Activated T-cell treated with anti-CD3 and anti-CD28 coated beads, Interleukin-2, amount 50 U/mL, for 1 hour (primary cell): ENCODE data around the gene SLC1A5.

Source experiments
- DNase-seq: peaks from one replicate; pipeline ENCODE4 v3.0.0-alpha.2; 2020

The SLC1A5 gene

DNA sequence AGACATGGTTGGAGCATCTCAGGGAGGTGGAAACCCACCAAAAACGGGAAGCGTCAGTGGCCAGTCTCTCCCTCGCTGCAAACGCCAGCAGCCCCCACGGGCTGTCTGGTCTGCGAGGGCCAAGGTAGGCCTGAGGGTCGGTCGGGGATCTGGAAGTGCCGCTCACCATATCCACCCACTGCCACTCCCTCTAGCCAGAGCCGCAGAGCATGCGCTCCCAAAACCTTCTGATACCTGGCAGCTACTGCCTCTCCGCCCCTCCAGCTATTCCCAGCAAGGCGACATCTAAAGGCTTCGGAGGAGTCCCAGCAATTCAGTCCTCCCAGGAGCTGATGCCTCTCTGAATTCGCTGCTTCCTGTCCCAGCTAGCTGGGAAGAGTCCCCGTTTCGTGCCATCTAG is 46.9 kb downstream of the SLC1A5 start:
- no peak for DNase-seq

DNA sequence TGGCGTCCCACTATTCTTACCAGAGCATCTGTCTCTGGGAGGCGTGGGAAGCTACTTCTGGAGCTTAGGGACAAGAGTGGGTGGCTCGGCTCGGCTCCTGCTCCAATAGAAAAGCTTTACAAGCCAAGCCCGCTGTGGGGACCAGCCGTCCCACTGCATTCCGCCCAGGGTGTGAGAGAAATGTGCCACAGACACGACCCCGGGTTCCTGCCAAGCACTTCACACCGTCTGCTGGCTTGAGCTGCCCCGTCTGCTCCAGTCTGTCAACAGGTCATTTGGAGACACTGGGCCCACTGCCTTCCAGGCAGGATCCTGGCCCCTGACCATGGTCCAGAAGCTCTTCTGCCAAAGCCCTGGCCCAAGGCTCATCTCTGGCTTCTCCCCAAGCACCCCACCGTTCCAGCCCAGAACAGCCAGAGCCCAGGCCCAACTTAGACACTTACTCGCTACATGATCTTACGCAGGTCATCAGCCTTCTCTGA is 49.1 kb downstream of the SLC1A5 start:
- no peak for DNase-seq

DNA sequence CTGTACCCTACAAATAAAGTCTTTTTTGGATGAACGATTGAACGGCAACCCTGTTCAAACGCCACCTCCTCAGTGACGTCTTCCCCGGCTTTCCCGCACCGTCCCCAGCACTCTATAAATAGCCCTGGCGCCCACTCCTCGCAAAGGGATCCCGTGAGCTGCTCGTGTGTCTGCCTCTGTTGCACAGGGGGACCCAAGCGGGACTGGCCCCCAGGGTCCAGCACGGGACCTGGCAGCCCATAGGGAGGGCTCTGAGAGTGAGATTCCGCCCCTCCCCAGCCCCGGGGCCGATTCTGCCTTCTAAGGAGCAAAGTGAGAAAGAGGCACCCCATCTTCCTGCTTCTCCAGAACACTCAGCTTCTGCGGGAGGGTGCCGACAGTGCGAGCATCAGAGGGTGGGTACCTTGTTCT is 50.6 kb downstream of the SLC1A5 start:
- DNase-seq = no peak

DNA sequence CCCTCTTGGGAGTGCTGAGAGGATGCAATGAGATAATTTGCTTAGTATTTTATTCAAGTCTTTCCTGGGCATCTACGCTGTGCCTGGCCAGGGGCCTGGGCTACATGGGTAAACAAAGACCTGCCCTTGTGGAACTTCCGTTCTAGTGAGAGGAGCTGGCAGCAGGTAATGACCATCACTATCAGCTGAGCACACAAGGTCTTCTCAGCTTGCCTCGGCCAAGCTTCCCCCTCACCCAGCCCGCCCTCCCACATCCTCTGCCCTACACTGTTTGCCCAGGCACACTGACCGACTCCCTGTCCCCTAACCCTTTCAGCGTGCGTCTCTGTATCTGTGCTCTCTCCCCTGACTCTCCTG is 51.1 kb downstream of the SLC1A5 start:
- no peak for DNase-seq

DNA sequence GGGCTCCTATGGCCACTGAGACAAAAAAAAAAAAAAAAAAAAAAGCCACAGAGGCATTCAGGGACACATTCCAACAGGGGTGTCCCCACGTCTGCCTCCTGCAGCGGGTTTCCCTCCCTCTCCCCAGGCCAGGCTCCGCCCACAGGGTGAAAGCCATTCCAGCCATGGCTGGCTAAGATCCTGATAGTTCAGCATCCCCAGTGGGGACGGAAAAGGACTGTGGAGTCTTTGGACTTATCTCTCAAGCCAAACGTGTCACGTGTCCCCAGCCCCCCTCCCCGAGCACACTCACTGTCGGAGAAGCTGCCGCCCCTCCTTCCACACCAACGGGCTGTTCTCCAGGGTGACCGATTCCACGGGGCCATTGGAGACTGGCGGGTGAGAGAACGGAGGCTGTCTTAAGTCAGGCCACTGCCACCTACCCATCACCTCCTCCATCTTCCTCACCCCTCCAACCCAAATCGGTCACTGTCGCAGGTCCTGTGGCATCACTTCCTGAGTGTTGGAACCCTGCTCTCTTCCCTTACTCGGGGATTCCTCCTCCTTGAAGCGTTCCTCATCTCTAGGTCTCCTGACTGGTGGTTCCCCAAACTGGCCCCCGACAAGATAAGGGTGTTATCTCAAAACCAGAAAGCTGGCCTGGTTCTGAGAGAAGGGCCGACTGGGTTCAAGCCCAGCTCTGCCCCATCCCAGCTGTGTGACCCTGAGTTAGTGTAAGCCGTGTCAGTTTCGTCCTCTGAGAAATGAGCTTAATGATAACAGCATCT is 51.7 kb downstream of the SLC1A5 start:
- DNase-seq = no peak

DNA sequence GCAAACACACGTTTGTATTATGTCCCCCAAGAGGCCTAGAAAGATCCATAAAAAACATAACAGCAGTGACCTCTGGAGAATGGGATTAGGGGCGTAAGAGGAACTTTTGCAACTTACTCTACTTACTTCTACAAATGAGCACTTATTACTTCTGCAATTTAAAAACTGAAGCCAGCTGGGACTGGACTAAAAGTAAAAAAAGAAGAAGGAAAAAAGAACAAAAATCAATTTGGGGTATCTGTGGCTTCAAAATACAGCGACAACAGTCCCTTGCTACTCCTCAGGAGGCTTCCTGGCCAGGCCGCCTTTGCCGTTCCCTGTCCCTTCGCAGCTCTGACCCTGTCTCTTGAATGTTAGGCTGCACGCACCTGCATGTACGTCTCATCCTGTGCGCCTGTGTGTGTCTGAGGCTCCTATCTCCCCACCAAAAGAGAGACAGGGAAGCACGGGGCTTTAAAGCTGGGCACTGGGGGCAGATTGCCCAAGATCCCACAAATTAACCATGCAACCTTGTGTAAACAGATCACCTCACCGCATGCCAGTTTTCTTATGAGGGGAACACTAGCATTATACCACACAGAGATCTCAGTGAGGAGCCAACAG is 54.6 kb downstream of the SLC1A5 start:
- no peak for DNase-seq

DNA sequence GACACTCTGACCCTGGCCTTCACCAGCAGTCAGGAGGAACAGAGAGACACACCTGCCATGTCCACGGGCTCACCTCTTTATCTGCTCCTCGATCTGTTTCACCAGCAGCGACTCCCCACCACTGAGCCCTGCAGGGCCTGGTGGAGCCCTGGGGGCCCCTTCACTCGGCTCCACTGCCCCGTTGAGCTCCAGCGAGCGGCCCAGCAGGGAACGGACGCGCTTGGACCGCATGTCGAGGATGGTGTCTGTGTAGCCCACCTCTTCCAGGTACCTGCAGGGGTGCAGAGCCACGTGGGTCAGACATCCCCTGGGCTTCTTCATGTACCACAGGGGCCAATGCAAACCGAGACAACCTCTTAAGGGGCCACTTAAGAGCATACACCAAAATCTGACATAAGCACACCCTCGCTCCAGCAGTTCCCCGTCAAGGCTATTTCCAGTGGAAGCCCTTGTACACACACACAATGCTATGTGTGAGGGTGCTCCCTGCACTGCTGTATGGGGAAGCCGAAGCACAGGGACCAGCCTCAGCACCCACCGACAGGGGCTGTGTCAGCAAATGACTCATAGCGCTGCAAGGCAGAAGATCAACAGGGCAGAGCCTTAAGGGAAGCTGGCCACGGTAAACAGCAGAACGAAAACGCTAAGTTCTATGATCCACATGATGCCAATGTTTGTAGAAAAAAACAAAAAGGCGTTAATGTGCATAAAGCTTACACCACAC is 55.3 kb downstream of the SLC1A5 start:
- no peak for DNase-seq

DNA sequence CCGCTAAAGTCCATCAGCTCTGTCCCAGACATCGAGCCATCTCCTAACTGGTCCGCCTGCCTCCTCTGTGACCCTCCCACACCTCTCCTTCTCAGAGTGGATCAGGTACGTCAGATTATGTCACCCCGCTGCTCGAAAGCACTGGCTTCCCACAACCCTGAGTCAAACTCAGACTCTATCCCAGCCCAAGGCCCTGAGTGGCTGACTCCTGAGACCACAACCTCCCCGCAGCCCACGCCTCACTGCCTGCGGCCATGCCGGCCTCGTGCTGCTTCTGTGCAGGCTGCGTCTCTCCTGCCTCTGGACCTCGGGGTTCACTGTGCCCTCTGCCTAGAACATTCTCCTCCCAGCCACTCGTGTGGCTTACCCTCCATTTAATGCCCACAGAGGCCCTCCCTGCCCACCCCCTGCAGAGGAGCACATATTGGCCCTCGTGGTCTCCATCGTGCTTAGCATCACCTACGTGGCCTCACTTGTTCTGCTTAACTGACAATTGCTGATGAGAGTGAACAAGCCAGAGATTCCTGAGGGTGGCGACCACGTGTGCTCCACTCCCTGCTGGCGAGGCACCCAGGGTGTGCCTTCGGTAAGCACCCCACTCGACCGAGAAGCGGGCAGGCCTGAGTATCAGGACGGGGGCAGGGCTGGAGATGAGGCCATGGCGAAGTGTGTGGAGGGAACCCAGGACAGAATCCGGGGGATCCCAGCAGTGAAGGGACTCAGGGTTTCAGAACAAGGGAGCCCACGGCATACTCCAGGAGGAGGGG is 56.0 kb downstream of the SLC1A5 start:
- no peak for DNase-seq

DNA sequence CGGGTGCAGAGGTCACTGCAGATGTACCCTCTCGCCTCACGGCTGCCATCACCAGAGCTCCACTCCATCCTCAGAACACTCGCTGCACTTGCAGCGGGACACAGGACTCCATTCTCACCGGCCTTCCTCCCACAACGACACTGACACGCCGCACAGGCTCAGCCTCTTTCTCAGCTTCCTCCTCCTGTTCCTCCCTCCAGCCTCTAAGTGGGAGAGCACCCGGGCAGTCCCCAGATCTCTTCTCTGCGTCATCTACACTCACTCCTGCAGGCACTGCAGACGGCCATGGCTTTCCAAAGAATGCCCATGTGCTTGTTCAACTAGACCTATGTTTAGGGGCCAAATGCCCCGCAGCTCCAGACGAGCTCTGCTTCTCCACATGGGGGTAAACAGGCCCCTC is 56.8 kb downstream of the SLC1A5 start:
- DNase-seq = no peak

DNA sequence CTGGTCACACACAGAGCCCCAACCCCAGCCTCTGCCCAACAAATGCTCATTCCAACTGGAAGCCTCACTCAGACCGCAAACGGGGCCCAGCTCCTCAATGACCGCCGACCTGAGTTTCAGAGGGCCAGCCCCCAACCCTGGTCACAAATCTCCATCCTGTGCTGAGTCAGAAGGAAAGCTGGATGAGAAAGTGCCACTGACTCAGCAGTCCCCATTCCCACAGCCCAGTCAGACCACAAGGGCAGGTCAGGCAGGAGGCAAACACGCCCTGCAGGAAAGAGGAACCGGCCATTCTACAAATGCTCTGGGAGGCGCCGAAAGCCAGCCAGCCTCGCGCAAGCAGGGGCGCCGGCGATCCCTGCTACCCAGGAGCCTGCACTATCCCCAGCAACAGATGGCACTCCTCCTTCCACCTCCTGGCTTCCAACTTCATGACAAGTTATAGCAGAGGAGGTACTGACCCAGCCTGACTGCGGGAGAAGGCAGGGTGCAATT is 57.3 kb downstream of the SLC1A5 start:
- no peak for DNase-seq

DNA sequence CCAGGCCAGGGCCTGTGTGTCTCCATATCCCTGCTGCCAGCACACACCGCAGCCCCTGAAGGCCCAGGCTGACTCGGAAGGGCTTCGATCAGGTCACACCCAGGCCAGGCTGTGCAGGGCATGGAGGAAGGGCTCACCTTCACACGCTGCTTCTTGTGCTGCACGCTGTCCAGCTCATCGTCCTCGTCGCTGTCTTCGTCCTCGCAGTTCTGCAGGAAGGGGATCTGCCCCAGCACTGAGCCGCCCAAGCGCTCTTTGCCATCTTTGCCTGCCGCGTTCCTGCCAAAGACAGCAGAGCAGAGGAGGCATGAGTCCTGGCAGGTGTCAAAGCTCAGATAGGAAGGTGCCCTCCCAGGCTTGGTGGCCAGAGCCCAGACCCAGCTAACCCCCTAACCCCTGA is 57.8 kb downstream of the SLC1A5 start:
- no peak for DNase-seq

DNA sequence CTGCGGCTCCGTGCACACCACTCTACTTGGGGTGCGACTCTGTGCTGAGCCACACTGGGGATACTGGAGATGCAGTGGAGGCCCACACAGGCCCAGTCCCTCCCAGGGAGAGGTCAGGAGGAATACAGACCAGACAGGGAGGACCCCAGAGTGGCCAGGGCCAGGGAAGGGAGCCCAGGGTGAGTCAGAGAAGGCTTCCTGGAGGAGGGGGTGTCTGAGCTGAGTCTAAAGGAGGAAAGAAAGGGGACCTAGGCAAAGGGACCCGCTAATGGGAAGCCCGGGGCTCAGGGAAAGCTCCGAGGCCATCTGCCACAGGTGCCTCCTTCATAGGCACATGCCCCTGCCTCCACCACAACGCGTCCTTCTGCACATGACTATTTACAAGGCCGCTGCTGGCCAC is 58.2 kb downstream of the SLC1A5 start:
- no peak for DNase-seq

DNA sequence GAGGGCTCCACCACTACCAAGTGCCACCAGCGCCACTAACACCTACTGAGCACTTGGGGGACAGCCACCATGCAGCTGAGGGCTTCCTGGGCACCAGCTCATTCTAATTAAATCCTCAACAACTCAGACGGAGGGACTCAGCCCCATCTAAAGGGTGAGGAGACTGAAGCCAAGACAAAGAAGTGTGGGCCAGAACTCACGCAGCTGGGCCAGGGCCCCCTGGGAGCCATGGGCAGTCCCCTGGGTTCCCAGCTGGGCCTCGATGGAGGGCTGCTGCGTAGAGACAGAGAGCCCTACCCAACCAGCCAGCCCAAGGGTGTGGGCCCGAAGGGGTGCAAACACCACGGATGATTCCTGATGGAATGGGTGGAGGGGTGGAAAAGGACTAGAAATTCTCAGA is 58.7 kb downstream of the SLC1A5 start:
- no peak for DNase-seq

DNA sequence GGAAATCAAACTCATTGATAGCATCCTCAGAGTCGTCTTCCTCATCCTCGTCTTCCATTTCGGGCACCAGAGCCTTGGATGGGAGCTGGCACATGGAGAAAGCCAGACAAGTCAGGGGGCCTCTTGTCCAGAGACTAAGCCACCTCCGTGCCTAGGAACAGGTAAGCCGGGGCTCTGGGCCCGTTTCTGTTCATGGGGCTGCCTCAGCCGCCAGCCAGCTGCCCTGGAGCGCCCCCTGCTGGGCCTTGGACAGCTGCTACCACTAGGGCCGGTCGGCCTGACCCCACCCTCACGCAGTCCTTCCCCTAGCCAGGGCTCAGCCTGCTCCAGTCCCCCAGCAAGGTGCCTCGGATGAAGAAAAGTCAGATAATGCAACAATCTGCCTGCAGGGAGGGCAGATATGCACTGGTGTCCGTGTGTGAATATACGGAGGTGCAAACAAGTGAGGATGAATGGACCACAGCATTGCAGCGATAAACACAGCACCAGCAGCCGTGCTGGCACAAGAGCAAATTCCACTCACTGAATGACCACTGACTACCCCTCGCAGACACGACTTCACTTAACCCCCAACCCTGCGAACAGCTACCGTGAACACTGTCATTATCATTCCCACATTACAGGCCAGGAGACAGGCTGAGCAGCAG is 59.6 kb downstream of the SLC1A5 start:
- peak; percentile 87 for DNase-seq

DNA sequence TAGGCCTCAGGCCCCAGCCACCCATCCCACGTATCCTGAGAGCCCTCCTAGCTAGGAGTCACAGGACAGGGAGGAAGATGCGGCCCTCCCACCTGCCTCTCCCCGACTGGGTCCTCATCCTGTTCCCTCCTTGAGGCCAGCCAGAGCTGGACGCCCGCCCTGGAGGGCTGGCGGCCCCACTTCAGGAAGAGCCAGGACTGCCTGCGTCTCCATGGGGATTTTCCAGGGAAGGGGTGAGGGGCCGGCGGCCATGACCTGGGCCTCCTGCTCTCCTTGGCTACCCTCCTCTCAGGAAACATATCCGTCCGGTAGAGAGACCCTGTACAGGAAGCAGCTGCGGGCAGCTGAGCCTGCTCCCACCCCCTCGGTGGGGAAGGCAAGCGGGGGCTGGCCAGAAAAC is 60.2 kb downstream of the SLC1A5 start:
- DNase-seq = no peak

DNA sequence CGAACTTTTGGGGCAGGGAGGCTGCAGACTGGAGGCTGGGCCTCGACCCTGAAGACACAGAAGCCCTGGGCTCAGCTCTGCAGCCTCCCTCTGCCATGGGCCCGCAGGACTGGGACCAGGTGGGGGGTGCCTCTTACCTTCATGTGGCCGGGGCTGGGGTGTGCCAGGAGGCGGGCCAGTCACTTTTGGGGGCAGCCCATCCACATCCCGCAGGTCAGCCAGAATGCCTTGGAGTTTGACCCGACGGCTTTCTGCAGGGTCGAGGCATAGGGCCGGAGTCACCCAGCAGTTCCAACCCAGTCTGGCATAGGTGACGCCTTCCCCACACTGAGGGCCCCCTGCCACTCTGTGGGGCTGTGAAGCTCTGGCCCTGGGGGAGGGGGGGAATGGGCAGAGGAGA is 60.6 kb downstream of the SLC1A5 start:
- DNase-seq = no peak

DNA sequence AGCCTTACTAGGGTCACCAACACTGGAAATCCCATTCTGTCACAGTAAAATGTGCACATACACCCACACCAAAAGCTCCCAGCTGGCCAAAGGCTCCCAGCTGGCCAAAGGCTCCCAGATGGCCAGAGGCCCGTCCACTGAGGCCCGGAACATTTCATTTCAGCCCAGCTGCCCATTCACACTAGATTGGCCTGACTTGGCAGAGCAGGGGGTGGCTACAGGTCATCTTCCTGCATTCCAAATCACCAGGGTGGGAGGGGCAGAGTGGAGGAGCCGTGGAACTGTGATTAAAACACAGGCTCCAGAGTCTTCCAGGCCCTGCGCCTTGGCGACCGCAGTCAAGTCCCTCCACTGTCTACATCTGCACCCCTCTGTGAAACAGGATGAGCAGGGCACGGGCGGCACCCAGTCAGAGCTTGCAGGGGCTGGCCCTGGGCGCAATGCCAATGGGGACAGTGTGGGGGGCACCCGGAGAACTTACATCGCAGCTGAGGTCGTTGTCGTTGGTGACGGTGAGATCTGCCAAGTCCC is 61.4 kb downstream of the SLC1A5 start:
- no peak for DNase-seq

DNA sequence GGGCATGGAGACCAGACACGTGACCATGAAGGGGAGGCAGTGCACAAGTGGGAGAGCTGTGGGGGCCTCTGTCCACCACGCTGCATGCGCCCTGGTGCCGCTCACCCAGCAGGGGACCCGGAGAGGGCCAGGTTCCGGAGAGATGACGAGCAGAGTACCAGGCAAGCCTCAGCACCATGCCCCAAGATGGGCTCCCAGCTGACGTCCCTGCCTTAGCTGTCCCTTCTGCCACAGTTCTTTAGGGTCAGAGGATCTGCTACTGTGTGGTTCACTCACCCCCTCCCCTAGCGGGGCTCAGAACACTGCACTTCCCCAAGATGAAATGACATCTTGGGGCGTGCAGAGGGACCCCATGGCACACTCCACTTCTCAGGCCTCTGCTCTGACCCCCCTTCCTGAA is 61.8 kb downstream of the SLC1A5 start:
- no peak for DNase-seq

DNA sequence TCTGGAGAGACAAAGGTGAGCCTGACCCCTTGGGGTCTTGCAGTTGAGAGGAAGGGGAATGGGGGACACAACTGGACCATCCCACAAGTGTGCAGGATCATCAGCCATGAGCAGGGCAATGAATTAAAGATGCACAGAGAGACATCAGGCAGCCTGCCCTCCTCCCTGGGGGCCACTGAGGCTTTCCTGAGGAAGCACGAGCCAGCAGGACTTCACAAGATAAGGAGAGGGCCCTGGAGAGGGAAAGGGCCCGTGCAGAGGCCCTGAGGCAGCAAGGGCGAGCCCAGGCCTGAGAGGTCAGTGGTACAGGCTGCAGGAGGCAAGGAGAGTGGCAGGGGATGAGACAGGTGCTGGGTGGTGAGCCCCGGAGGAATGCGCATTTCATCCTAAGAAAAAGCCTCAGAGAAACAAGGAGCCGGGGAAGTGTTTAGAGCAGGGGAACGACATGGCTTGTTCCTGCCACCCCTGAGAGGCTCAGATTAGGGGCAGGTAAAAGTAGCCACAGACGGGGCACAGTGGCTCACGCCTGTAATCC is 62.5 kb downstream of the SLC1A5 start:
- DNase-seq = no peak

DNA sequence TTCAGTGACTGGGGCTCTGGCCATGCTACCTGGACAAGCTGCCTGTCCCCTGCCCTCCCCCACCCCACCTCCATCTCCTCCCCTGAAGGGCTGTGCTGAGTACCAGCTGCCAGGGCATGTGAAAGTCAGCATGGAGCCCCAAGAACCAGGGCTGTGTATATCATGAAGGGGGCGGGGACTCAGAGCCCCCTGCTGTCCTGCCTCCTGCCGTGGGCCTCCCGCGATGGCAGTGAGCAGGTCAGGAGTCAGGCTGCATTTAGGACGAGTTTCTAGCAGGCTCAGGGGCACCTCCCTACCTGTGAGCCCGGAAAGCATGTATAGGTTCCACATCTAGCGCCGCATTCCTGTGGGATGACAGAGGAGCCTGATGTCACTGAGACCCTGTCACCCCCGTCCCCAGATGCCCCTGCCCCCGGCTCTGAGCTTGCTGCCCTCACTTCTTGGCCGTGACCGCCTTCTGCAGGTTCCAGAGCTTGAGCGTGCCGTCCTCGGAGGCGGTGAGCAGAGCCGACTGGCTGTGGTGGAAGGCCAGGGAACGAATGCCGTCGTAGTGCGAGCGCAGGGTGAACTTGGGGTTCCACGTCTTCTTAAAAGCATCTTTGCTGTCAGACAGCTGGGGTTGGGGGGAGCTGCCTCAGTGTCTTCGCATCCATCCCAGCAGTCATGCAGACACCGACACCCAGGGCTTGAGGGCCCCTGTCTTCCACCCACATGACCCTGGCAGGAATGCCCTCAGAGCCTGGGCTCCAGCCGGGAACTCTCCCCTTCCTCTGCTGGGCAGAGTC is 63.2 kb downstream of the SLC1A5 start:
- no peak for DNase-seq
